ENCODE measurements around the gene SAMM50. TPM values are rescaled to one million over a fixed set of nuclear protein-coding genes. Genes with fewer than 3 reads are reported as not detected.

The SAMM50 gene
- total RNA-seq, 4 donors from 2014 or later: 21.6 to 28.6 (median 27.2) TPM

DNA sequence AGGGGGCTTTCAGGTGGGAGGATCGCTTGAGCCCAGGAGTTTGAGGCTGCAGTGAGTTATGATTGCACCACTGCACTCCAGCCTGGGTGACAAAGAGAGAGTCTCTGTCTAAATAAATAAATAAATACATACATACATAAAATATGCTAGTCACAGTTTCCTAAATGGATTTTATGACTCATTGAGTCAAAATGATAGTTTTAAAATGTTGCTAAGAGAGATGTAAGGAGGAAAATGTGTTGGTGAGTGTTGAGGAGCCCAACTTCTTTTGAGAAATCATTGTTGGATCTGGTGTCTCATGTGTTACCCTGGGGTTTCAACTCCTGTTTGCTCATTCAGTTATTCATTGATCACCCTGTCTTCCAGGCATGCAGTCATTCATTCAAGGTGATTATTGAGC is 89.9 kb downstream of the SAMM50 start:
- Histone ChIP-seq H3K27ac (replicated peaks in 1 of 4) (no peak overlapping the region), H3K9me3 (no peaks in the 10 kb centered on the region), H3K36me3 (no peaks in the 10 kb centered on the region), H3K27me3 (no peaks in the 10 kb centered on the region), H3K4me1 (peaks cover 25 to 39% (median 32%) of the 10 kb centered on the region in 4 donors), H3K4me3 (no peak overlapping the region)
- TF ChIP-seq POLR2A (IDR thresholded peaks at IDR 0.05; ENCODE audit: low read depth) (no peak), EP300 (IDR thresholded peaks at IDR 0.05) (no peak), POLR2AphosphoS5 (IDR thresholded peaks at IDR 0.05) (no peak)
- TF ChIP-seq, protein P1, sequence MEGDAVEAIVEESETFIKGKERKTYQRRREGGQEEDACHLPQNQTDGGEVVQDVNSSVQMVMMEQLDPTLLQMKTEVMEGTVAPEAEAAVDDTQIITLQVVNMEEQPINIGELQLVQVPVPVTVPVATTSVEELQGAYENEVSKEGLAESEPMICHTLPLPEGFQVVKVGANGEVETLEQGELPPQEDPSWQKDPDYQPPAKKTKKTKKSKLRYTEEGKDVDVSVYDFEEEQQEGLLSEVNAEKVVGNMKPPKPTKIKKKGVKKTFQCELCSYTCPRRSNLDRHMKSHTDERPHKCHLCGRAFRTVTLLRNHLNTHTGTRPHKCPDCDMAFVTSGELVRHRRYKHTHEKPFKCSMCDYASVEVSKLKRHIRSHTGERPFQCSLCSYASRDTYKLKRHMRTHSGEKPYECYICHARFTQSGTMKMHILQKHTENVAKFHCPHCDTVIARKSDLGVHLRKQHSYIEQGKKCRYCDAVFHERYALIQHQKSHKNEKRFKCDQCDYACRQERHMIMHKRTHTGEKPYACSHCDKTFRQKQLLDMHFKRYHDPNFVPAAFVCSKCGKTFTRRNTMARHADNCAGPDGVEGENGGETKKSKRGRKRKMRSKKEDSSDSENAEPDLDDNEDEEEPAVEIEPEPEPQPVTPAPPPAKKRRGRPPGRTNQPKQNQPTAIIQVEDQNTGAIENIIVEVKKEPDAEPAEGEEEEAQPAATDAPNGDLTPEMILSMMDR (IDR thresholded peaks at IDR 0.05): no peak
- 100% methylated on average over 1 of the region's 1 CpG for WGBS
- no peak for DNase-seq (ENCODE audit: extremely low spot score)
- intact Hi-C loops (cut with DNase I): no loop called here

Other genes with a start within 250 kb of the SAMM50 start
- 1 to 10 TPM; 1.2 to 4.0 (median 3.0) TPM for gene EFCAB6, start 143.1 kb upstream of the SAMM50 start, total RNA-seq
- 1 to 10 TPM; 1.0 to 1.3 (median 1.3) TPM for gene SULT4A1, start 92.9 kb upstream of the SAMM50 start, total RNA-seq
- gene PNPLA5, start 63.4 kb upstream of the SAMM50 start, total RNA-seq: not detected
- gene PNPLA3, start 31.6 kb upstream of the SAMM50 start, total RNA-seq: under 1 TPM in 1 of 4 donors, not detected in 3; 0.39 TPM
- 100 to 1,000 TPM in 1 of 4 donors, 10 to 100 TPM in 3; 22.0 to 107 (median 45.5) TPM for gene PARVB, start 68.9 kb downstream of the SAMM50 start, total RNA-seq
- gene PARVG, start 225.5 kb downstream of the SAMM50 start, total RNA-seq: 10 to 100 TPM in 2 of 4 donors, 1 to 10 TPM in 2; 7.1 to 16.2 (median 11.2) TPM

Measured in esophagus muscularis mucosa (tissue), 4 donors.